ENCODE results near the gene GZMA.

GZMA gene

GRCh38 chr5:55113327-55113726 is 10.9 kb downstream of the GZMA start:
- no peak for DNase-seq

- DNase-seq: no peak
These were observed 11.6 kb downstream of the GZMA start for GRCh38 chr5:55114061-55114460.

- no peak for DNase-seq
These were observed 20.9 kb downstream of the GZMA start for GRCh38 chr5:55123365-55123764.

- DNase-seq: no peak
These were observed 31.7 kb downstream of the GZMA start for GRCh38 chr5:55134053-55134722.

GRCh38 chr5:55136521-55136920 is 34.1 kb downstream of the GZMA start:
- DNase-seq: no peak

GRCh38 chr5:55140908-55141665 is 38.6 kb downstream of the GZMA start:
- DNase-seq: no peak

GRCh38 chr5:55141945-55142690 is 39.7 kb downstream of the GZMA start:
- DNase-seq: no peak

GRCh38 chr5:55143624-55144023 is 41.2 kb downstream of the GZMA start:
- DNase-seq: no peak

GRCh38 chr5:55146080-55146479 is 43.6 kb downstream of the GZMA start:
- DNase-seq: no peak

- peak; percentile 30 for DNase-seq
These were observed 44.2 kb downstream of the GZMA start for GRCh38 chr5:55146543-55147151.

GRCh38 chr5:55149308-55149795 is 46.9 kb downstream of the GZMA start:
- DNase-seq: no peak

- DNase-seq: no peak
These were observed 49.7 kb downstream of the GZMA start for GRCh38 chr5:55151923-55152842.

GRCh38 chr5:55154873-55155272 is 52.4 kb downstream of the GZMA start:
- no peak for DNase-seq

Data from DMS153 (cell line).